Nucleus accumbens (tissue), 56 donors: ENCODE measurements around the gene DNAAF8.
A peak's percentile ranks its signal among the peaks of the same experiment; 100 is the strongest.
"Not testable (repeated sequence)": the region's sequence is repeated elsewhere in the genome, so short reads cannot be mapped to it uniquely, and the experiment has no call there.

Experiments used
- DNase-seq, 56 donors: peaks; one replicate each; lab custom pipeline; 2025; lab: John Stamatoyannopoulos, UW

DNAAF8 gene

DNA sequence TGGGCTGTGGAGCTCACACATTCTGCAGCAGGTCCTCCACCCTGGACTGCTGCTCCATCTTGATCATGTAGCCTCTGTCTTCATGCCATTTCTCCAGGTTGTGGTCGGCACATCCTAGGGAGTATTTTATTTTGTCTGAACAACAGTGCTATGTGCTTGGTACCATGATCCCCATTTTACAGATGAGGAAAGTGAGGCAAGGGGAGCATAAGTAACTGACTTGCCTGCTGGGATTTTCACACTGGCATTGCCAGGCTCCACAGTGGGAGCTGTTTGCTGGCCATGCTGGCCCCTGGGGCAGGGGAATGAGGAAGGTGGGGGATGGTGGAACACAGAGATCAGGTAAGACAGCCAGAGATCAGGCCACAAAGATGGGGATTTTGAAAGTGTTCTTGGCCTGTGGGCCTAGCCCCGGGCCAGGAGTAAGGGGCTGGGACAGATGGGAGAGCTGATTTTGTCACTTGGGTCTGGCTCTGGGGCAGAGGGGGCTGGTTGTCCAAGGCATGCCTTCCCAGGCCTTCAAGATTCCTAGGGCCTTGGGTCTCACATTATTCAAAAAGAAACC is 41.9 kb downstream of the DNAAF8 start:
- no peak for DNase-seq

DNA sequence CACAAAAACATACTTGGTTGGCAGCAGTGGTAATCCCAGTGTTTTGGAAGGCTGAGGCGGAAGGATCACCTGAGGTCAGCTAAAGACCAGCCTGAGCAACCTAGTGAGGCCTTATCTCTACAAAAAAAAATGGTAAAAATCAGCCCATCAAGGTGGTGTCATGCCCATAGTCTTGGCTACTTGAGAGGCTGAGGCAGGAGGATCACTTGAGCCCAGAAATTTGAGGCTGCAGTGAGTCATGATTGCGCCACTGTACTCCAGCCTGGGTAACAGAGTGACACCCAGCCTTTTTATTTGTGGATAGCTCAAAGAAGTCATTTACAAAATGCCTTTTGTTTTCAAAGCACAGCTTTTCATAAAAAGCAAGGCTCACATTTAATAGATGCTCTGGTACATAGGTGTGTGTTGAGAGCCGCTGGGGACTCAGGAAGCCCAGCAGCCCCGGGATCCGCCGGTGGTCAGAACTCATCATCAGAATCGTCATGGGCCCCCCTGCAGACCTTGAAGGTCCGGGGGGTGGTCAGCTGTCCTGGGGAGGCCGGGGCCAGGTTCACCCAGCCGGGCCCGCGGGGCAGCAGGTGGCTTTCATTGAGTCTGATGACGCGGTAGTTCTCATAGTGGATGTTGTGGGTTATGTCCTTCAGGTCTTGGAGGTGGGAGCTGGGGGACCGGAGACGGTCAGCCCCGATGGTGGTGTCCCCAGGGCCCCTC is 43.2 kb downstream of the DNAAF8 start:
- no peak for DNase-seq

DNA sequence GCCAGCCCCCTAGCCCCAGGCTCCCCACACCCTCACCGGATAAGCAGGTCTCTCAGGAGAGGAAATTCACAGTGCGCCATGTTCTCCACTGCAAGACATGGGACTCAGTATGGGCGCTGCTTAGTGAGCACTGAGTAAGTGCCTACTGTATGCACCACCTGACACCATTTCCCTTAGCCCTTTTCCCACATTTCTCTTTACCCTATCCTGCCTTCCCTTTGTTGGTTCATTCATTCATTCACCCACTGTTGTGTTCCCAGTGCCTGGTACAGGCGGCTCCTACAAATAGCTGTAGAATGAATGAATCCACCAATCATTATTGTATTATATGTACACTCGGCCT is 43.7 kb downstream of the DNAAF8 start:
- DNase-seq: no peak

DNA sequence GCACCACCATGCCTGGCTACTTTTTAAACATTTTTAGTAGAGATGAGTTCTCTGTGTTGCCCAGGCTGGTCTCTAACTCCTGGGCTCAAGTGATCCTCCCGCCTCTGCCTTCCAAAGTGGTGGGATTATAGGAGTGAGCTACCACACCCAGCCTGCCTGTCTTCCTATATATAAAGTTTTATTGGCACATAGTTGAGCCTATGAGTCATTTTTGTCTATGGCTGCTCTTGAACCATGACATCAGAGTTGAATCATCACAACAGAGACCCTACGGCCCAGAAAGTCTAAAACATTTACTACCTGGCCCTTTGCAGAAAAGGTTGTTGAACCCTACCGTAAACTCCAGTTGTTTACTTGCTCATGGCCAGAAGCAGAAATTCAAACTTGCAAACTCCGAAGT is 45.9 kb downstream of the DNAAF8 start:
- DNase-seq: no peak

DNA sequence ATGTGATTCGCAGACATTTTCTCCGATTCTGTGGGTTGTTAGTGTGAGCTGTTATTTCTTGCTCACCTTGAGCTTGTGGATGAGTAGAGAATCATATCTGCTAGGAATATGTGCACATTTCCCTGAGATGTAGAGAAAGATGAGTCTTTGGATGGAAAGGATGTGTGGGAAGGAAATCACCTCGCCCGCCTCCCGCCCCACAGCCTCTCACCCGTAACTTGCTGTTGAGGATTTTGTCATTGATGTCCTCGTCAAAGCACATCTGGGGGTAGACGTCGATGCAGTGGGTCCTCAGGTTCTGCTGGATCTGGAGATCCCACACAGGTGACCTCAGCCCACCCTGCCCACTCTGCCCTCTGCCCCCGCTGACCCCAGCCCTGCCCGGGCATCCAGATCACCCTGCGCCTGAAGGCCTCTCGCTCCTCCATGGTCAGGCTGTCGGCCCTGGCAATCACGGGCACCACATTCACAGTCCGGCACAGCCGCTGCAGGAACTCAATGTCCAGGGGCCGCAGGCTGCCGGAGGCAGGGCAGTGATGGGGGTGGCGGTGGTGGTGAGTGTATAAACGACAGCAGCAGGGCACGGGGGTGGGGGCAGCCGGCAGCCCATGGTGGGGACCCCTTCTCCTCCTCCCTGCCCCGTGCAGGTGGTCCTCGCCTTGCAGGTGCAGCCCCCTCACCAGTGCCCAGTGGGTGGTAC is 49.1 kb downstream of the DNAAF8 start:
- peak in 6 of 56 donors; percentile 3 to 29 (median 15) for DNase-seq

DNA sequence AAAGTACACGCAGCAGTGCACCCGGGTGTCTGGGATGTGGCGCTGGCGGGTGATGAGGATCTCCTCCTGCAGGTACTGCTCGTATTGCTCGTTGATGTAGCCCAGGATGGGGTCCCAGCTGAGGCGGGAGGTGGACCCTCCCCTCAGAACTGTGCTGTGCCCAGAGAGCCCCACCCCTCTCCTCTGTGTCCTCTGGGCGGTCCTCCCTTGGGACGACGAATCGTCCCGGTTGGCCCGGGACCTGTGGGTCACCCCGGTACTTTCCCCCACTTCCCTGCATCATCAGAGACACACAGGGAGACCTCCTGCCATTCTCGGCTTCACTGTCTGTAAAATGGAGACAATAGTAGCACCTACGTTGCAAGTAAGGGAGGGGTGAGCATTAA is 49.6 kb downstream of the DNAAF8 start:
- no peak for DNase-seq

DNA sequence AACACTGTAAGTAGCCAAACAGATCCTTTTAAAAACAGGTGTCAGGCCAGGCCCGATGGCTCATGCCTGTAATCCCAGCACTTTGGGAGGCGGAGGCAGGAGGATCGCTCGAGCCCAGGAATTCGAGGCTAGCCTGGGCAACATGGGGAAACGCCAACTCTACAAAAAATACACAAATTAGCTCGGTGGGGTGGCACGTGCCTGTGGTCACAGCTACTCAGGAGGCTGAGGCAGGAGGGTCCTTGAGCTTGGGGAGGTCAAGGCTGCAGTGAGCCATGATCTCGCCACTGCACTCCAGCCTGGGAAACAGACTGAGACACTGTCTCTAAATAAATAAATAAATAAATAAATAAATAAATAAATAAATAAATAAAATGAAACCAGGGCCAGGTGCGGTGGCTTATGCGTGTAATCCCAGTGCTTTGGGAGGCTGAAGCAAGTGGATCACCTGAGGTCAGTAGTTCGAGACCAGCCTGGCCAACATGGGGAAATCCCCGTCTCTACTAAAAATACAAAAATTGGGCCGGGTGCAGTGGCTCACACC is 50.2 kb downstream of the DNAAF8 start:
- DNase-seq: not testable (repeated sequence)

DNA sequence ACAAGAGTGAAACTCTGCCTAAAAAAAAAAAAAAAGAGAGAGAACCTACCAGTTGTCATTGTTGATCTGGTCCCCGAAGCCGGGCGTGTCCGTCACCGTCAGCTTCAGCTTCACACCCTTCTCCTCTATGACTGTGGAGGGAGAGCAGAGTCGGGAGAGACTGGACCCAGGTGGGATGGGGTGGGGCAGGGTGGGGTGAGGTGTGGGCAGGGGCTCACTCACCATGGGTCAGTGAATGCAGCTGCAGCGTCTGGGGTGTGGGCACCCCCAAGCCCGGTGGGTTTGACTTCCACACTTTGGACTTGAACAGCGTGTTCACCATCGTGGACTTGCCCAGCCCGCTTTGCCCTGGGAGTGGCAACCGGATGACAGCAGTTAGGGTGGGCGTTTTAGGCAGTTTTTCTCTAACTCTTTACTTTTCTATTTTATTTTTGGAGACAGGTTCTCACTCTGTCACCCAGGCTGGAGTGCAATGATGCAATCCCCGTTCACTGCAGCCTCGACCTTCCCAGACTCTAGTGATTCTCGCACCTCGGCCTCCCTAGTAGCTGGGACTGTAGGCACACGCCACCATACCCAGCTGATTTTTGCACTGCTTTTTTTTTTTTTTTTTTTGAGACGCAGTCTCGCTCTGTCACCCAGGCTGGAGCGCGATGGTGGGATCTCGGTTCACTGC is 51.6 kb downstream of the DNAAF8 start:
- DNase-seq: no peak

DNA sequence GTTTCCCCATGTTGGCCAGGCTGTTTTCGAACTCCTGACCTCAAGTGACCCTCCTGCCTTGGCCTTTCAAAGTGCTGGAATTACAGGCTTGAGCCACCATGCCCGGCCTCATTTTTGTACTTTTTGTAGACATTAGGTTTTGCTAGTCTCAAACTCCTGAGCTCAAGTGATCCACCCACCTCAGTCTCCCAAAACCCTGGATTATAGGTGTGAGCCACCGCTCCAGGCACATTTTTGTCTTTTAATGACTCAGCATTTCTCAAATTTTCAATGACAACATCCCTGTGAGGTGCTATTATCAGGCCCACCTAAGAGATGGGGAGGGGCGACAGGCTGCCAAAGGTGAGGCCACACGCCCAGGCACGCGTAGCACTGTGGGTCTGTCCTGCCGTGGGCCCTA is 52.7 kb downstream of the DNAAF8 start:
- DNase-seq: no peak

DNA sequence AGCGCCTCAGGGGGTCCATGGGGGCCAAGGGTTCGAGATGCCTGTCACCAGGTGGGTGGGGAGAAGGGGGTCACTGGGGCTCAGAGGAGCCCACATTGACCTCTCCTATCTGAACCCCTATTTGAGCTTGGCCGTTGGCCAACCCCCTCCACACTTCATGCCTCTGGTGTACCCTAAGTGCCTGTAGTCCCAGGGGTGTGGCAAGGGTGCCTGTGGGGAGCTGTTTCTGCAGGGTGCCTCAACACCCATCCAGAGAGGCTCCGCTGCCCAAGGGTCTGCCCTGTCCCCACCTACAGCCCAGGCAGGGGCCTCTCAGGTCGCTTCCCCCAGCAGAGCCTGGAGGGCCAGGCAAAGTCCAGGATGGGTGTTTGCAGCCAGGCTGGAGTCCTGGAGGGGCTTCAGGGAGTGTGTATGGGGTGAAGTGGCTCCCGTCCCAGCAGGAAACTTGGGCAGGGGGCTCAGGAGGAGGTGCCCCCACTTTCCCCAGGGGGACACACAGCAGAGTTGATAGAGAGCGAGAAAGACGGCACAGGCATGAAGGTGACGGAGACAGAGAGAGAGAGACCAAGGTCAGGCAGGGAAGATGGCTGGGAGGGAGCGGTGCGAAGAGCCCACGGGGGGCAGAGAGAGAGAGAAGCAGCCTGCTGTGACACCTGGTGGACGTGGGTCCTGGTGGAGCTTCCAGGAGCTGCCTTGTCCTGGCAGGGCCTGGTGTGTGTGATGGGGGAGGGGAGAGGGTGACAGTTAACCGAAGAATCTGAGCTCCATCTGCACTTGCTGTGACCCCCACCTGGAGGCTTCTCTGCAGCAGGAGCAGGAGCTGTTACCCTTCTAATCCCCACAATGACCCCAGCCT is 53.5 kb downstream of the DNAAF8 start, which contains the start of gene SEPTIN12:
Gene SEPTIN12, minus strand, starts transcription at position 719 of the 856 bp plus-strand sequence. Its CDS starts 700 bp downstream, at position 19.
- DNase-seq: no peak

DNA sequence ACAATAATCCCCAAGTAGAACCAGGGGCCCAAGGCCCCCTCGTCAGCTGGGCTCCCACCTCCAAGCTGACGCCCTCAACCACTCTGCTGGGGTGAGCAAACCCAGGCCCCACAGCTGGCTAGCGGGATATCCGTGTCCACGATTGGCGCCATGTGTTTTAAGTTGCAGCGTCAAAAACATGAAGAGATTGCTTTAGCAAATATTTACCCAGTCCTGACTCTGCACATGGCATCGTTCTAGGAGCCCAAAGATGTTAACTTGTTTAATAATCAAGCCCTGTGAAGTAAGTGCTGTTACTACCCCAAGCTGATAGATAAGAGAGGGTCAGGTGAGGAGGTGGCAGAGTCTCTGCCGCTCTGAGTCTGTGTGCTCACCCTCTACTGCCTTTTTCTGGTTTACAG is 54.2 kb downstream of the DNAAF8 start:
- DNase-seq: no peak

DNA sequence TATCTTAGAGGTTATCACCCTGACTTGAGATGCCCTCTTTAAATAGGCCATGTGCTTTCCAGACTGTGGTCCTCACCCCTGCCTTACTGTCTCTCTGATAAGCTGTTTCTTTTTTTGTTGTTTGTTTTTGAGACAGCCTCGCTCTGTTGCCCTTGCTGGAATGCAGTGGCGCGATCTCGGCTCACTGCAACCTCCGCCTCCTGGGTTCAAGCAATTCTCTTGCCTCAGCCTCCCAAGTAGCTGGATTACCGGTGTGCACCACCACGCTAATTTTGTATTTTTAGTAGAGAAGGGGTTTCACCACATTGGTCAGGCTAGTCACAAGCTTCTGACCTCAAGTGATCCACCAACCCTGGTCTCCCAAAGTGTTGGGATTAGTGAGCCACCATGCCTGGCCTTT is 54.6 kb downstream of the DNAAF8 start:
- no peak for DNase-seq

DNA sequence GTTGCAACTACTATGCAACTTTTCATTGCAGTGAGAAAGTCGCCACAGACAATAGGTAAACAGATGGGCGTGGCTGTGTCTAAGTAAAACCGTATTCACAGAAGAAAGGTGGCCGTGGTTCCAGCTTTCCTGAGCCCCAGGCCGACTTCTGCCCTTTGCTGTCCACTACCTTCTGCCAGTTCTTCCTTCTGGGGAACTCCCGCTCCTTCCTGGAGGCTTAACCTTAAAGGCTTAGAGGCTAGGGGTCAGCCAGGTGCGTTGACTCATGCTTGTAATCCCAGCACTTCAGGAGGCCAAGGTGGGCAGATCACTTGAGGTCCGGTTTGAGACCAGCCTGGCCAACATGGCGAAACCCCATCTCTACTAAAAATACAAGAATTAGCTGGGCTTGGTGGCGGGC is 55.9 kb downstream of the DNAAF8 start:
- no peak for DNase-seq

DNA sequence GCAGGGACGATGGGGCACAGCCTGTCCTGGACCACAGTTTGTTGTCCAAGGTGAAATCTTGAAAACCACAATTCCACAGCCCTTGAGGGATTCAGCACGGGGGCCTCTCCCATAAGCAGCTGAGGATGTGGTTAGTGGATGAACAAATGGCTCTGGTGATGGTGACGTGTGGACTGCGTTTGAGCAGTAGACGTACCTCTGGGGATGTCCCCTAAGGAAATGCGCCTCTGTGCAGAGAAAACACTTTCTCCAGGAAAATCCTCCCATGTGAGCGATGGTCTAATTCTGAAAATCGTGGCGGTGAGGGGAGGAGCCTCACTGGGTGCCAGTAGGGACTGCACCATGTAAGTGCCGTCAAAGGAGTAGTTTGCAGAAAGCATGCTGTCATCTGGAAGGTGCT is 56.5 kb downstream of the DNAAF8 start:
- DNase-seq: no peak

DNA sequence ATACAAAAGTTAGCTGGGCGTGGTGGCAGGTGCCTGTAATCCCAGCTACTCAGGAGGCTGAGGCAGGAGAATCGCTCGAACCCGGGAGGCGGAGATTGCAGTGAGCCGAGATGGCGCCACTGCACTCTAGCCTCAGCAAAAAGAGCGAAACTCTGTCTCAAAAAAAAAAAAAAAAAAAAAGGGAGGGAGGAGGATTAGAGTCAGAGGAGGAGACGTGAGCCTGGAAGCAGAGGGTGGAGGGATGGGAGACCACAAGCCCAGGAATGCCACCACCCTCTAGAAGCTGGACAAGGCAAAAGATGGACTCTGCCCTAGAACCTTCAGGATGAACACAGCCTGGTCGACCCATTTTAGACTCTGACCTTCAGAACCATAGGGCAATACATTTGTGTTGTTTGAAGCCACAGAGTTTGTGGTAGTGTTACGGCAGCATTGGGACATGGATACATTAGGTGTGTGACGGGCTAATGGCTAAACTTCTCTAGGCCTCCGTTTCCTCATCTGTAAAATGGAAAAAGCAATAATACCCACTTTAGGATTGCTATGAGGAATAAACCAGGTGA is 58.7 kb downstream of the DNAAF8 start:
- DNase-seq: no peak

DNA sequence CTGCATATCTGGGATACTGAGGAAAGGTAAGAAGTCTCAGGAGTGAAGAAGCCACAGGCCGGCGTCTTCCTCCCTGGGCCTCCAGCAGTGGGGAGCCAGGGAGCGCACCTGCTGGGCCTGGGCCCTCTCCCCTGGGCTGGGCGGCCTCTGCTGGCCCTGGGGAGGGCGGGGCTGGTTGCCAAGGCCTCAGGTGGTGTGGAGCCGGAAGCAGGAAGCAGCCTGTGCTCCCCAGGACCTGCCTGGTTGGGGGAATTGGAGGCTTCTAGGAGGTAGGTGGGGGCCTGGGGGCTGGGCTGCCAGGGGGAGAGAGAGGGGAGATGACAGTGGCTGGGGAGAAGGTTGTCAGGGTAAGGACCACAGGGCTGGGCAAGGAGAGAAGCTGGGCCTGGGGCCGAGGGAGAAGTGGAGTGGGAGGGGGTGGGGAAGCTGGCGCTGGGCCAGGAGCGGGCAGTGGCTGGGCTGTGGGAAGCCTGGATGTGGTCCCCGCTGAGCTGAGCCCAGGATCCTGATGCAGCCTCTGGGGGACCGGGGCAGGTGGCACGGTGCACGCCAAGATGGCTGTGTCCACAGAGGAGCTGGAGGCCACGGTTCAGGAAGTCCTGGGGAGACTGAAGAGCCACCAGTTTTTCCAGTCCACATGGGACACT is 61.0 kb downstream of the DNAAF8 start, which contains the start of gene SMIM22:
Gene SMIM22, plus strand, starts transcription at position 189 of the 647 bp plus-strand sequence. Its CDS starts 366 bp downstream, at position 555.
- peak in 4 of 56 donors; percentile 9 to 35 (median 24) for DNase-seq

DNA sequence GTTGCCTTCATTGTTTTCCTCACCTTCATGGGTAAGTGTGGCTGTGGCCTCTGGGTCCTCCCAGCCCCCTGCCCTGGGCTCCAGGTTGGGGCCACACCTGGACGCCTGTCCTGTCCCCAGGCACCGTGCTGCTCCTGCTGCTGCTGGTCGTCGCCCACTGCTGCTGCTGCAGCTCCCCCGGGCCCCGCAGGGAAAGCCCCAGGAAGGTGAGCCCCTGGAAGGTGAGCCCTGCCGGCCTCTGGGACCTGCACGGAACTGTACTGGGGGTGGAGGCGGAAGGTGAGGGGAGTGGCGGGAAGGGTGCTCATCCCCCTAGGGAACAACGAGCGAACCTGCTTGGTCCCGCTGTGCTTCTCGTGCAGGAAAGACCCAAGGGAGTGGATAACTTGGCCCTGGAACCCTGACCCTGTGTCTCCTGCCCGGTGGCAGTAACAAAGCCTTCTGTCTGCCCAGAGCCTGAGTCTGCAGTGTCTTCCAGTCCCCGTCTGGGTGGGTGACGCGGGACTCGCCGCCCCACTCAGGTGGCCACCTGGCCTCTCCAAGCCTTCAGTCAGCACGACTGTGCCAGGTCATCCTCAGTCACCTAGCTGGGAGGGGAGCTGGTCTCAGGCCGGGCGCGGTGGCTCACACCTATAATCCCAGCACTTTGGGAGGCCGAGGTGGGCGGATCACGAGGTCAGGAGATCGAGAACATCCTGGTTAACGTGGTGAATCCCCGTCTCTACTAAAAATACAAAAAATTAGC is 61.7 kb downstream of the DNAAF8 start:
- DNase-seq: no peak
